K562 (cell line): ENCODE measurements around the gene PARP9. TPM values are rescaled to one million over a fixed set of nuclear protein-coding genes. Genes with fewer than 3 reads are reported as not detected.

Source experiments
- EP300 ChIP-seq: IDR thresholded peaks from 2 replicates; pipeline ENCODE4 v1.6.1; 2012; ENCODE audit warnings: low read length, improper control_type of control experiment
- GABPB2 ChIP-seq: fragments of 250-450 bp; sonication (Bioruptor Pico); conservative IDR thresholded peaks from 2 replicates; pipeline ENCODE4 v1.5.1; 2021; ENCODE audit warnings: mild to moderate bottlenecking
- JUN ChIP-seq, 2 experiments: sonication (generic) in 1 of 2; formaldehyde crosslinking in 1 of 2; IDR thresholded peaks; 2 replicates each; pipeline versions ENCODE4 v1.6.1 to v1.8.0; 2012 to 2022; ENCODE audit warnings: borderline replicate concordance in 2 of 2, mild to moderate bottlenecking in 2 of 2, improper control_type of control experiment in 1 of 2, low read depth in 1 of 2, low read length in 1 of 2, missing genetic modification reagents in 1 of 2
- MXD1 ChIP-seq: fragments of 250-450 bp; sonication (Bioruptor Pico); IDR thresholded peaks from 2 replicates; pipeline ENCODE4 v1.8.0; 2021; ENCODE audit warnings: borderline replicate concordance, mild to moderate bottlenecking, moderate library complexity; ENCODE audit not compliant: poor library complexity, severe bottlenecking
- RREB1 ChIP-seq: fragments of 250-450 bp; sonication (Bioruptor Pico); IDR thresholded peaks from 2 replicates; pipeline ENCODE4 v1.4.0; 2020
- ZBTB33 ChIP-seq: sonication (generic); formaldehyde crosslinking; IDR thresholded peaks from 2 replicates; pipeline ENCODE4 v1.8.1; 2023; ENCODE audit warnings: mild to moderate bottlenecking, missing genetic modification reagents
- ZNF146 ChIP-seq: IDR thresholded peaks from one replicate; pipeline ENCODE4 v1.6.1; 2018; ENCODE audit warnings: missing compliant biosample characterization; ENCODE audit not compliant: unreplicated experiment
- ZNF24 ChIP-seq: fragments of 450-650 bp; IDR thresholded peaks from 2 replicates; pipeline ENCODE4 v1.6.1; 2016
- ZNF512 ChIP-seq: IDR thresholded peaks from 2 replicates; pipeline ENCODE4 v1.6.1; 2016; ENCODE audit warnings: missing genetic modification characterization, missing compliant biosample characterization
- ZNF717 ChIP-seq: fragments of 250-450 bp; sonication (Bioruptor Pico); IDR thresholded peaks from 2 replicates; pipeline ENCODE4 v1.5.0; 2021
- polyA plus RNA-seq, 8 experiments: library from polyadenylated mRNA; depleted of rRNA in 4 of 8; stranded (reverse) in 5 of 8; unstranded in 3 of 8; fragments of >200 nt; fragmentation: Nextera tagmentation in 2 of 8; fragmentation: Illumina TruSeq in 1 of 8; extraction: Ambion mirVana in 2 of 8; extraction: Trizol in 1 of 8; gene quantifications; 2 replicates each; pipeline versions ENCODE4 v1.2.1 to v1.2.3, GENCODE V29; 2011 to 2014; ENCODE audit warnings: inconsistent platforms in 1 of 8, missing spikeins in 1 of 8
- total RNA-seq, 7 experiments: library from RNA; depleted of rRNA in 6 of 7; stranded (reverse); fragments of >200 nt in 6 of 7; fragmentation: Illumina TruSeq in 2 of 7; extraction: Trizol in 2 of 7; gene quantifications; 2 replicates each; pipeline versions ENCODE4 v1.2.1 to v1.2.3, GENCODE V29; 2011 to 2021; ENCODE audit warnings: low replicate concordance in 1 of 7

Gene PARP9
- total and polyA plus RNA-seq, 9 of the 15 experiments (the other 6 are each of a cell fraction or from before 2014, with no cell fraction given), result 2.1 to 4.8 (median 3.4) TPM

- TF ChIP-seq ZNF24, result no peak
- TF ChIP-seq RREB1, result no peak
- no peak for TF ChIP-seq MXD1 (CRISPR knock-in tag)
- no peak for TF ChIP-seq JUN (IDR thresholded peaks at IDR 0.05; ENCODE audit: borderline replicate concordance, low read depth, low read length)
- TF ChIP-seq JUN (CRISPR knock-in tag; IDR thresholded peaks at IDR 0.05; ENCODE audit: borderline replicate concordance), result no peak
- TF ChIP-seq GABPB2 (CRISPR knock-in tag), result no peak
- no peak for TF ChIP-seq ZNF717 (CRISPR knock-in tag)
- no peak for TF ChIP-seq ZNF512 (tag)
- no peak for TF ChIP-seq ZNF146 (CRISPR knock-in tag)
- TF ChIP-seq EP300, result no peak
- no peak for TF ChIP-seq ZBTB33 (CRISPR knock-in tag)
Measured at GRCh38 chr3:122519693-122520092, 44.4 kb downstream of the PARP9 start (continued).
